Keratinocyte (primary cell): Measurements from ENCODE around the gene WDR27. TPM values are rescaled to one million over a fixed set of nuclear protein-coding genes. Genes with fewer than 3 reads are reported as not detected.

Source experiments
- DNase-seq: peaks from one replicate; pipeline ENCODE4 v3.0.0-alpha.2; 2011; ENCODE audit warnings: low read depth, missing footprints, low spot score
- FAIRE-seq: peaks from 2 replicates; lab custom pipeline; 2011; peaks lifted over from hg19 to GRCh38; lab: Jason Lieb, UNC
- H2AFZ ChIP-seq: 2 replicates; pipeline ENCODE4 v1.6.0; 2012; ENCODE audit warnings: low read length, control low read depth, inconsistent platforms; ENCODE audit not compliant: control insufficient read depth
- H3K27ac ChIP-seq: 2 replicates; pipeline ENCODE4 v1.5.1; 2011; ENCODE audit warnings: low read length; ENCODE audit not compliant: control insufficient read depth, insufficient read depth
- H3K27me3 ChIP-seq: 3 replicates; pipeline ENCODE4 v1.6.0; 2011; ENCODE audit warnings: low read length; ENCODE audit not compliant: control insufficient read depth, insufficient read depth; ENCODE audit errors: extremely low read depth
- H3K36me3 ChIP-seq, 2 experiments: 2 replicates in 1 of 2; 3 replicates in 1 of 2; pipeline ENCODE4 v1.5.1; 2011; ENCODE audit warnings: low read length in 2 of 2, mild to moderate bottlenecking in 1 of 2; ENCODE audit not compliant: control insufficient read depth in 2 of 2, insufficient read depth in 2 of 2; ENCODE audit errors: extremely low read depth in 1 of 2
- H3K4me1 ChIP-seq: 3 replicates; pipeline ENCODE4 v1.5.1; 2011; ENCODE audit warnings: low read length; ENCODE audit not compliant: control insufficient read depth, insufficient read depth; ENCODE audit errors: extremely low read depth
- H3K4me2 ChIP-seq: 3 replicates; pipeline ENCODE4 v1.6.0; 2011; ENCODE audit warnings: low read depth, low read length; ENCODE audit not compliant: control insufficient read depth, insufficient read depth; ENCODE audit errors: extremely low read depth
- H3K4me3 ChIP-seq, 3 experiments: fragments of 200-600 bp in 1 of 3; sonication (generic) in 1 of 3; 2 replicates in 2 of 3; 3 replicates in 1 of 3; pipeline ENCODE4 v1.5.1; 2011 to 2016; ENCODE audit warnings: low read length in 3 of 3, mild to moderate bottlenecking in 3 of 3, control low read depth in 2 of 3, inconsistent platforms in 1 of 3, low read depth in 1 of 3, mixed read lengths in 1 of 3, mixed run types in 1 of 3, moderate library complexity in 1 of 3; ENCODE audit not compliant: control insufficient read depth in 2 of 3, insufficient read depth in 2 of 3; ENCODE audit errors: extremely low read depth in 1 of 3
- H3K79me2 ChIP-seq: 2 replicates; pipeline ENCODE4 v1.6.0; 2012; ENCODE audit warnings: low read length; ENCODE audit not compliant: control insufficient read depth, insufficient read depth
- H3K9ac ChIP-seq: 3 replicates; pipeline ENCODE4 v1.6.0; 2011; ENCODE audit warnings: low read length; ENCODE audit not compliant: control insufficient read depth, insufficient read depth; ENCODE audit errors: extremely low read depth
- H3K9me1 ChIP-seq: 3 replicates; pipeline ENCODE4 v1.6.0; 2011; ENCODE audit warnings: low read length; ENCODE audit not compliant: control insufficient read depth, insufficient read depth; ENCODE audit errors: extremely low read depth
- H3K9me3 ChIP-seq: 2 replicates; pipeline ENCODE4 v1.5.1; 2012; ENCODE audit warnings: low read depth, low read length; ENCODE audit not compliant: control insufficient read depth
- H4K20me1 ChIP-seq: 3 replicates; pipeline ENCODE4 v1.6.0; 2011; ENCODE audit warnings: low read length; ENCODE audit not compliant: control insufficient read depth, insufficient read depth; ENCODE audit errors: extremely low read depth
- CTCF ChIP-seq, 3 experiments: IDR thresholded peaks in 1 of 3; conservative IDR thresholded peaks in 1 of 3; optimal IDR thresholded peaks in 1 of 3; 2 replicates in 2 of 3; 3 replicates in 1 of 3; pipeline versions ENCODE3 to v1.5.1; 2011; ENCODE audit warnings: low read length in 3 of 3, mild to moderate bottlenecking in 3 of 3, moderate library complexity in 2 of 3, control low read depth in 1 of 3, inconsistent platforms in 1 of 3; ENCODE audit not compliant: insufficient read depth in 2 of 3; ENCODE audit errors: extremely low read depth in 1 of 3
- EZH2 ChIP-seq: IDR thresholded peaks from one replicate; pipeline ENCODE4 v1.6.1; 2012; ENCODE audit warnings: inconsistent platforms, mild to moderate bottlenecking, low read length, moderate library complexity
- dilution Hi-C: fragments of 300-500 bp; cut with MboI; formaldehyde crosslinking; loops from one replicate; pipeline ENCODE4 v1.7.0; 2020; ENCODE audit warnings: low sequenced_read_pairs; ENCODE audit not compliant: extremely low pct_ligation_motif_present
- polyA plus RNA-seq, 5 experiments: library from polyadenylated mRNA; depleted of rRNA in 3 of 5; stranded (reverse) in 3 of 5; stranded (forward) in 1 of 5; unstranded in 1 of 5; fragments of >200 nt; gene quantifications; 1 replicate in 1 of 5; 2 replicates in 3 of 5; 3 replicates in 1 of 5; pipeline versions ENCODE4 v1.2.1 to v1.2.3, GENCODE V29; 2011 to 2012; ENCODE audit warnings: missing spikeins in 2 of 5, low read depth in 1 of 5, low replicate concordance in 1 of 5

Gene WDR27
- polyA plus RNA-seq, 1 donor (not counting 4 experiments of a cell fraction or from before 2014, with no cell fraction given), result 17.8 TPM

DNA sequence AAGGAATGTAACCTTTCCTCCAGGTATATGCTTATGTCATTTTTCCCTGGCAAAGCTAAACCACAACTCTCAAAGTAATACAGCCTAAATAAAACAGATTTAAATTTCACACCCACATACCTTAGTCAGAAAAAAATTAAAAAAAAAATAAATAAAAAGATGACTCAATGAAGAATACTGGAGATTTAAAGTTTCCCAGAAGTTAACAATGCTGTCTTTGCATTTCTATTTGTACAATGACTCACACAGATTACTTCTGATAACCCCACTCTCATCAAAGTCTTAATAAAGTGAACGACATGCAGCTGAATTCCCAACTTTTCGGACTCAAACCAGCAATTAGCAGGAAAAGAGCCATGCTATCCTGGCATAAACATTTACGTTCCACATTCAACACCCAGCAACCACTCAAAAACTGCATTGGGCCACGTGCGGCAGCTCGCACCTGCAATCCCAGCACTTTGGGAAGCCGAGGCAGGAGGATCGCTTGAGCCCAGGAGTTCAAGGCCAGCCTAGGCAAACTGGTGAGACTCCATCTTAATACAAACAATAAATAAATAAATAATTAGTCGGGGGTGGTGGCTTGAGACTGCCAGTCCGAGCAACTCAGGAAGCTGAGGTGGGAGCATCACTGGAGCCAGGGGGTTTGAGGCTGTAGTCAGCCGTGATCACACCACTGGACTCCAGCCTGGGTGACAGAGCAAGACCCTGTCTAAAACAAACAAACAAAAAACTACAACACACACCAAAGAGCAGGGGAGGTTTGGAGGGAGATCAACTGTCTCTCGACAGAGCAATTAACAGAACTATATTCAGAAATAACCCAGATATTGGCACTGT lies 130.5 kb downstream of the WDR27 start:
- dilution Hi-C loops, result no loop called here
- Histone ChIP-seq H2AFZ (no peak overlapping the region), H3K4me1 (no peaks in the 10 kb centered on the region)

DNA sequence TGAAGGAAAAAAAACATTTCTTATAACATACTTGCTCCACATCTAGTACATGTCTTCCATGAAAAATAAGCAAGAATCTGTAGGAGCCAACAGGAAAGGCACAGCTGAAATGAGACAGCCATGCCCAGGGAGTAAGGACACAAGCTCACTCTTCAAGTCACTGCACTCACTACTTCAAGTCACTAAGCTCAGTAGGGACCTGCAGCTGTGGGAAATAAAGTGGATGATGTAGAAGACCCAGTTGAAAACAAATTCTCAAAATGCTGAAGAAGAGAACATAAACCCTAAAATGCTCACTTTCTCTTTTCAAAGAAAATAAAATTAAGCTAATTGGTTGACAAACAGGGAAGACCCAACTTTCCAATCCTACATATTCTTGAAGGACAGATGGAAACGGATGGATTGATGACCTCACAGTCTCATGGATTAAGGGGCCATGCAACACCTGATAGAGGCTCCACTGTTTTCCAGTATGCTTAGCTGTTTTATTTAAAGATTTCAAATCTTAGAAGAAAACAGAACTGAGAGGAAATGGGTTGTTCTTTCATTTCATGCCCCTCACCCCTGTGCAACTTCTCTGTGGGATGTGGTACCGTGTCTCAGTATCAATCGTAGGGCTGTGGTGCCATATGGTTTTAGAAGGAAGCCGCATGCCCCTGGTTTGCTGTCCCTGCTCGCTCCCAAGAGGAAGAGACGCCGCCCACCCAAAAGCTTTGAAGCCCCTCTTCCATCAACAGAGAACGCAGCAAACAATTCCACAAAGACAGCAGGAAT lies 133.3 kb downstream of the WDR27 start:
- H2AFZ ChIP-seq, result no peak overlapping the region
- H3K79me2 ChIP-seq, result no peaks in the 10 kb centered on the region
- dilution Hi-C loops, result no loop called here
- FAIRE-seq (no peak), DNase-seq (no peak)
- TF ChIP-seq CTCF (optimal IDR thresholded peaks at IDR 0.05 in 1 of 3, IDR thresholded peaks at IDR 0.05 in 1 of 3, conservative IDR thresholded peaks at IDR 0.05 in 1 of 3; ENCODE audit: extremely low read depth in 1 of 3, insufficient read depth in 2 of 3, low read length in 3 of 3), result no peak
- no peak for TF ChIP-seq EZH2
- no peak overlapping the region for H3K27ac ChIP-seq
- H3K27me3 ChIP-seq, result no peaks in the 10 kb centered on the region
- no peak overlapping the region for H3K4me3 ChIP-seq
- no peak overlapping the region for H3K4me2 ChIP-seq
- H3K9me3 ChIP-seq, result no peaks in the 10 kb centered on the region
- no peaks in the 10 kb centered on the region for H3K9me1 ChIP-seq
- H3K36me3 ChIP-seq, result no peaks in the 10 kb centered on the region
- H4K20me1 ChIP-seq, result no peaks in the 10 kb centered on the region
- H3K4me1 ChIP-seq, result no peaks in the 10 kb centered on the region
- no peak overlapping the region for H3K9ac ChIP-seq

More for the DNA sequence above, 130.5 kb downstream of the WDR27 start:
- Histone ChIP-seq H3K27ac (no peak overlapping the region), H3K36me3 (no peaks in the 10 kb centered on the region), H3K9me3 (no peaks in the 10 kb centered on the region), H3K9me1 (no peaks in the 10 kb centered on the region), H3K4me3 (no peak overlapping the region), H3K79me2 (no peaks in the 10 kb centered on the region), H3K4me2 (no peak overlapping the region), H3K9ac (no peak overlapping the region), H4K20me1 (no peaks in the 10 kb centered on the region), H3K27me3 (no peaks in the 10 kb centered on the region)
- DNase-seq, result no peak
- no peak for FAIRE-seq
- TF ChIP-seq EZH2 (no peak), CTCF (optimal IDR thresholded peaks at IDR 0.05 in 1 of 3, IDR thresholded peaks at IDR 0.05 in 1 of 3, conservative IDR thresholded peaks at IDR 0.05 in 1 of 3; ENCODE audit: extremely low read depth in 1 of 3, insufficient read depth in 2 of 3, low read length in 3 of 3) (no peak)
